HL-60 (cell line): Measurements from ENCODE around the gene GABARAP.

ENCODE experiments used
- DNase-seq, 2 experiments: peaks; one replicate each; pipeline ENCODE4 v3.0.0-alpha.2; 2010 to 2020; ENCODE audit warnings: low read depth in 1 of 2, low spot score in 1 of 2
- H3K27ac ChIP-seq: fragments of 250-450 bp; sonication (Bioruptor Pico); replicated peaks from 2 replicates; pipeline ENCODE4 v1.5.1; 2020; ENCODE audit warnings: mild to moderate bottlenecking, moderate library complexity
- H3K27me3 ChIP-seq: fragments of 250-450 bp; sonication (Bioruptor Pico); 2 replicates; pipeline ENCODE4 v1.5.1; 2021; ENCODE audit warnings: mild to moderate bottlenecking, moderate library complexity; ENCODE audit not compliant: insufficient read depth, poor library complexity, severe bottlenecking
- H3K4me3 ChIP-seq: replicated peaks from 2 replicates; pipeline ENCODE4 v1.5.1; 2011; ENCODE audit warnings: mild to moderate bottlenecking, control low read depth, low read length; ENCODE audit not compliant: insufficient read depth
- CTCF ChIP-seq: IDR thresholded peaks from one replicate; pipeline ENCODE4 v1.5.1; 2011; ENCODE audit warnings: low read length, control low read depth, inconsistent platforms; ENCODE audit not compliant: insufficient read depth
- GABPA ChIP-seq: IDR thresholded peaks from 2 replicates; pipeline ENCODE4 v1.6.1; 2012; ENCODE audit warnings: low read depth
- POLR2AphosphoS5 ChIP-seq: IDR thresholded peaks from 2 replicates; pipeline ENCODE4 v1.6.1; 2012; ENCODE audit warnings: low read depth
- REST ChIP-seq: IDR thresholded peaks from 2 replicates; pipeline ENCODE4 v1.6.1; 2012; ENCODE audit warnings: low read depth; ENCODE audit not compliant: insufficient replicate concordance
- SPI1 ChIP-seq: IDR thresholded peaks from 2 replicates; pipeline ENCODE4 v1.6.1; 2012; ENCODE audit warnings: low read depth, mild to moderate bottlenecking, borderline replicate concordance

The GABARAP gene

GRCh38 chr17:7204336-7204735, 37.9 kb downstream of the GABARAP start:
- no peak overlapping the region for H3K4me3 ChIP-seq

GRCh38 chr17:7203391-7203790, 38.9 kb downstream of the GABARAP start:
- no peak overlapping the region for H3K4me3 ChIP-seq
- no peaks in the 10 kb centered on the region for H3K27me3 ChIP-seq
- TF ChIP-seq GABPA = no peak
- no peak for TF ChIP-seq POLR2AphosphoS5
- TF ChIP-seq SPI1 = no peak
- no peak for TF ChIP-seq REST
- TF ChIP-seq CTCF = no peak
- DNase-seq = no peak
- H3K27ac ChIP-seq = no peak overlapping the region

More at GRCh38 chr17:7204336-7204735, 37.9 kb downstream of the GABARAP start:
- TF ChIP-seq SPI1 (no peak), GABPA (no peak), CTCF (no peak), POLR2AphosphoS5 (no peak), REST (no peak)
- no peak overlapping the region for H3K27ac ChIP-seq
- H3K27me3 ChIP-seq = no peaks in the 10 kb centered on the region
- DNase-seq = no peak

GRCh38 chr17:7196651-7197401, 45.4 kb downstream of the GABARAP start:
- no peaks in the 10 kb centered on the region for H3K27me3 ChIP-seq
- DNase-seq = no peak
- TF ChIP-seq CTCF (no peak), REST (no peak), SPI1 (no peak), POLR2AphosphoS5 (no peak)

More at GRCh38 chr17:7196651-7197401, 45.4 kb downstream of the GABARAP start:
- H3K4me3 ChIP-seq = no peak overlapping the region
- H3K27ac ChIP-seq = no peak overlapping the region
